NB4 (cell line): ENCODE measurements around the gene DIO2.

Experiments used
- DNase-seq: peaks from one replicate; pipeline ENCODE4 v3.0.0; 2010; ENCODE audit warnings: low read depth
- H3K4me3 ChIP-seq: one replicate; pipeline ENCODE4 v1.5.1; 2011; ENCODE audit warnings: mild to moderate bottlenecking, low read depth, low read length, moderate library complexity
- MYC ChIP-seq: IDR thresholded peaks from 2 replicates; pipeline ENCODE4 v1.6.1; 2011; ENCODE audit warnings: low read depth, low read length
- POLR2A ChIP-seq: IDR thresholded peaks from 2 replicates; pipeline ENCODE4 v1.6.1; 2011; ENCODE audit warnings: mild to moderate bottlenecking; ENCODE audit not compliant: insufficient read length; ENCODE audit errors: extremely low read depth
- TF ChIP-seq, protein P1 (sequence below): IDR thresholded peaks from 2 replicates; pipeline ENCODE4 v1.6.1; 2011; ENCODE audit warnings: low read depth, low read length
- TF ChIP-seq, protein P2 (sequence below): IDR thresholded peaks from one replicate; pipeline ENCODE4 v1.5.1; 2012; ENCODE audit warnings: low read depth, low read length

DIO2 gene

DNA sequence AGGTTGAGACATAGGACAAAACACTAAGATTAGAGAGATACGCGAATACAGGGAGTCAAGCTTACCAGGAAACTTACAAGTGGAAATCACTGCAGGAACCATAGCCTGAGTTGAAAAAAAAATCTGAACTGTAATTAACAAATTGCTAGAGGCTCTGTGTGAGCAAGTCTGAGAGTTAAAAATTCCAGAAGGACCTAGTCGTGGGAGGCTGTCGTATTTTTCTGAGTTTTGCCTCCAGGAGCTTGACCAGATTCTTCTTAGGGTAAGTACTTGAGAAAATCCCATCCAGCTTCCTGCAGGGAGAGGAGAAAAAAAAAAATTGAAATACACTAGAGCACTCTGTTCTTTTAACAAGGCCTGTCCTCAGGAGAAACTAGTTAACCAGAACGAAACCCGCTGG, 22.7 kb downstream of the DIO2 start:
- DNase-seq: no peak
- TF ChIP-seq, protein P1, sequence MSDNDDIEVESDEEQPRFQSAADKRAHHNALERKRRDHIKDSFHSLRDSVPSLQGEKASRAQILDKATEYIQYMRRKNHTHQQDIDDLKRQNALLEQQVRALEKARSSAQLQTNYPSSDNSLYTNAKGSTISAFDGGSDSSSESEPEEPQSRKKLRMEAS: no peak
- TF ChIP-seq, protein P2, sequence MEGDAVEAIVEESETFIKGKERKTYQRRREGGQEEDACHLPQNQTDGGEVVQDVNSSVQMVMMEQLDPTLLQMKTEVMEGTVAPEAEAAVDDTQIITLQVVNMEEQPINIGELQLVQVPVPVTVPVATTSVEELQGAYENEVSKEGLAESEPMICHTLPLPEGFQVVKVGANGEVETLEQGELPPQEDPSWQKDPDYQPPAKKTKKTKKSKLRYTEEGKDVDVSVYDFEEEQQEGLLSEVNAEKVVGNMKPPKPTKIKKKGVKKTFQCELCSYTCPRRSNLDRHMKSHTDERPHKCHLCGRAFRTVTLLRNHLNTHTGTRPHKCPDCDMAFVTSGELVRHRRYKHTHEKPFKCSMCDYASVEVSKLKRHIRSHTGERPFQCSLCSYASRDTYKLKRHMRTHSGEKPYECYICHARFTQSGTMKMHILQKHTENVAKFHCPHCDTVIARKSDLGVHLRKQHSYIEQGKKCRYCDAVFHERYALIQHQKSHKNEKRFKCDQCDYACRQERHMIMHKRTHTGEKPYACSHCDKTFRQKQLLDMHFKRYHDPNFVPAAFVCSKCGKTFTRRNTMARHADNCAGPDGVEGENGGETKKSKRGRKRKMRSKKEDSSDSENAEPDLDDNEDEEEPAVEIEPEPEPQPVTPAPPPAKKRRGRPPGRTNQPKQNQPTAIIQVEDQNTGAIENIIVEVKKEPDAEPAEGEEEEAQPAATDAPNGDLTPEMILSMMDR: no peak
- TF ChIP-seq POLR2A: no peak
- no peak overlapping the region for H3K4me3 ChIP-seq

DNA sequence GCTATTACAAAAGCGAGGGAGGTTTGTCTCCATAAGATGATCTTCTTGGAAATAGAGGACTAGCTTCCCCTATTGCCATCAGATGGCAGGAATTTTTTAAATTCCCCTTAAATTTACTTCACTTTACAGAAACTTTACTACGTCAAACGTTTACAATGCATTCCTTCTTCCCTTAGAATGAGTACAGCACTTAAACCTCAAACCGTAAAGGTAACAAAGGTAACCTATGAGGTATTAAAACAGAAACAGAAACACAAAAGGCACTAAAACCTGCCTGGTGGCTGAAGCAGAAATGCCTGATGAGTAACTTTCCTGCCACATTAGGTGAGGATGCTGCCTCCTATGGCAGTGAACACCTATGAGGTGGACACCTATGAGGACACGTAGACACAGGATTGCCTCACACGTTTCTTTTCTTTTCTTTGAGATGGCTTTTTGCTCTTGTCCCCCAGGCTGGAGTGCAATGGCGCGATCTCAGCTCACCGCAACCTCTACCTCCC, 25.0 kb downstream of the DIO2 start:
- H3K4me3 ChIP-seq: no peak overlapping the region
- no peak for DNase-seq
- TF ChIP-seq MYC (no peak), POLR2A (no peak)
- TF ChIP-seq, protein P2: no peak
- TF ChIP-seq, protein P1: no peak

DNA sequence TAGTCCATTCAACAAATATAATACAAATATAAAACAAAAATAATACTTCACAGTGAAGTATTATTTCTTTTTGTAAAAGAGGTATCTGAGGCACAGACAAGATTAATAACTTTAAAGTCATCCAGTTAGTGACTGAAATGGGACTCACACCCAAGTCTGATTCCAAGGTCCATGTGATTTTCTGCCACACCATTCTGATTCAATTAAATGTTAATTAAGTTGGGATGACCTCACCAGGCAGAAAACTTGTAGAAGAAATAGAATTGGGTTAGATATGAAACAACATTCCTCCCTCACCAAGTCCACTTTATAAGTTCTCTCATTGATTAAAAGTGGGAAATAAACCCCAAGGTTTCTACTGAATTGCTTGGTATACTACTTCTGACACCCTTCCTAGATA, 34.4 kb downstream of the DIO2 start:
- TF ChIP-seq MYC (no peak), POLR2A (no peak)
- TF ChIP-seq, protein P2: no peak
- TF ChIP-seq, protein P1: no peak
- H3K4me3 ChIP-seq: no peak overlapping the region
- no peak for DNase-seq

DNA sequence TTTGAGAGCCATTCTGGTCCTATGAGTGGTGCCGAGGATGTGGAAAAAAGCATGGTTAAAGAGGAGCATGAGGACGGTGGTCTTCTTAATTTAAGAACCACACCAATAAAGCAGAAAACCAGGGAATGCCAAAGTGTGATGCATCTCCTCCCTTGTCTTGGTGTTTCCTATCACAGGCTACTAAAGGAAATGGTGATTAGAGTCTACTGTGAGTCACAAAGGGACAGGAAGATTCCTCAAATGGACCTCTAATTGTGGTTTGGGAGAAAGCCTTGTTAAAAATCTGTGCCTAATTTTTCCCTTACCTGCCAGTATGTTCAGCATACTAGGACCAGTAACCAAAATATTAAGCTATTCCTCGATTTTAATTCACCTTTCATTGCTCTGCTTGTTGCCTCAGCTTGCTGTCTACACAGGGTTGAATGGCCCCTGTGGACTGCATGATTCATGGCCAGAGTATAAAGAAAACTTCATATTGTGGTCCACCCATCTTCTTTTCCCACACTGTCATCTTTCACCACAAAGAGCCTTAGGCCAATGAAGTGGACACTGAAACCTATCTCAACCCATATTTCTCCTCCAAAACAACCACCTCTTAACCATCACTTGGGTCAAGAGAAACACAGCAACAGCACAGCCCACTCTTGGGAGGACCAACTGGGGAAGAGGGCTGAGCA, 38.8 kb downstream of the DIO2 start:
- TF ChIP-seq MYC (no peak), POLR2A (no peak)
- TF ChIP-seq, protein P2: no peak
- TF ChIP-seq, protein P1: no peak
- H3K4me3 ChIP-seq: no peak overlapping the region
- DNase-seq: no peak

DNA sequence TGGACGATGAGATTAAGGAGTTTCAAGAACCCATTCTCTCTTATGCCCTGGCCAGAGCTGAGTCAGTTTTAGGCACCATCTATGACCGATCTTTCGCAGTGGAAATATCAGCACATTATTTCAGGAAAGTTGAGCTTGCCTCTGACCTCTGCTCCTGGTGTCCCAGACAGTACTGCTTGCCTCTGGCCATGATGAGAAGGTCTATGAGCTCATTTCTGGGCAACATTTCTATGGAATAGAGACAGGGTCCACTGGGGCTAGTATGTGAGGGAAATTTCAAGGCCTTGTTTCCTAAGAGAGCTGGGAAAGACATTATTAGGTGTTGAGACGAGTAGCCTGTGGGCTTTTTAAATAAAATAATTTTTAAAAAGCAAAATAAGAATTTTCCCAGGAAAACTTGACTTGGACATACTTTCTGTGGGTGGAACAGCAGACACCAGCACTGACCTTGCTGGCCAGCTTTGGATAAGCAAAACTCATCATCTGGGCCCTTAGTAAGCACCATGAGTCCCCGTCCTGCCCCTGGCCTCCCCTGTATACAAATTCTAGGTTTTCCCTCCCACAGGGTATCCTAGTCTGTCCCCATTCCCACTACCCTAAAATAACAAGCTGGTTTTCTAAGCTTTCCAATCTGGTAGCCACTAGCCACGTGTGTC, 43.4 kb downstream of the DIO2 start:
- no peak for TF ChIP-seq MYC
- TF ChIP-seq, protein P1: no peak
- no peak for TF ChIP-seq POLR2A
- TF ChIP-seq, protein P2: no peak
- H3K4me3 ChIP-seq: no peak overlapping the region
- no peak for DNase-seq
